ENCODE results near the gene MPIG6B. TPM values are rescaled to one million over a fixed set of nuclear protein-coding genes. Genes with fewer than 3 reads are reported as not detected.

The MPIG6B gene
- polyA plus RNA-seq, 3 donors: 0.09 to 0.75 (median 0.68) TPM

- Histone ChIP-seq H3K9ac (ENCODE audit: insufficient read depth, low read length, poor library complexity, severe bottlenecking) (peak overlapping the region; percentile 82), H3K36me3 (replicated peaks in 1 of 2; ENCODE audit: control insufficient read depth in 1 of 2, insufficient read depth in 2 of 2, low read length in 2 of 2) (peaks cover 19 to 39% of the 10 kb centered on the region in 2 donors), H3K79me2 (ENCODE audit: insufficient read depth, low read length) (peaks cover 51% of the 10 kb centered on the region), H4K20me1 (ENCODE audit: insufficient read depth, low read length) (peaks cover 31% of the 10 kb centered on the region), H2AFZ (ENCODE audit: insufficient read depth, low read depth, low read length, poor library complexity, severe bottlenecking) (peak overlapping the region; percentile 76), H3K4me1 (ENCODE audit: control insufficient read depth in 1 of 2, insufficient read depth in 2 of 2, low read length in 2 of 2) (peaks cover 20 to 26% of the 10 kb centered on the region in 2 donors), H3K27me3 (ENCODE audit: control insufficient read depth in 2 of 2, insufficient read depth in 2 of 2, low read length in 2 of 2) (no peaks in the 10 kb centered on the region), H3K9me3 (replicated peaks in 1 of 2; ENCODE audit: control insufficient read depth in 1 of 2, insufficient read depth in 1 of 2, low read length in 2 of 2) (no peaks in the 10 kb centered on the region), H3K27ac (ENCODE audit: low read depth in 1 of 2, low read length in 2 of 2) (peak overlapping the region; percentile 94 to 96), H3K4me3 (replicated peaks in 1 of 3; ENCODE audit: low read depth in 2 of 3, low read length in 3 of 3) (peak overlapping the region; percentile 92 to 98 (median 97)), H3K4me2 (replicated peaks; ENCODE audit: extremely low read depth, low read length, poor library complexity, severe bottlenecking) (peak overlapping the region; percentile 85)
- Mint-ChIP-seq H3K4me3 (peak overlapping the region; percentile 98 to 100), H3K9me3 (no peaks in the 10 kb centered on the region), H3K27ac (peak overlapping the region; percentile 99 to 100 (median 99)), H3K27me3 (ENCODE audit: low read depth in 3 of 3) (peaks cover 0 to 1% (median 0%) of the 10 kb centered on the region in 3 donors), H3K4me1 (peaks cover 27% of the 10 kb centered on the region), H3K36me3 (peaks cover 21 to 37% of the 10 kb centered on the region in 2 donors)
- intact Hi-C loops (cut with micrococcal nuclease): loop anchor here in 1 of 2 donors (2.0 to 5.0 kb wide), 2 partner anchors 24 to 35 kb away; partner anchors contain the start of genes CSNK2B and LY6G5B
- TF ChIP-seq CTCF (IDR thresholded peaks at IDR 0.05): no peak
- peak in 1 of 3 donors; percentile 27 for DNase-seq
- WGBS (ENCODE audit: insufficient coverage): 0% methylated on average over 5 of the region's 10 CpGs
Observed at GRCh38 chr6:31702405-31702818, 20.8 kb upstream of the MPIG6B start.

GRCh38 chr6:31702819-31703716 is 20.1 kb upstream of the MPIG6B start, which contains the start of gene ABHD16A:
TSS of gene ABHD16A (minus strand) at chr6:31703324. CDS start at chr6:31703281, 43 bp downstream.
- Histone ChIP-seq H3K9ac (ENCODE audit: insufficient read depth, low read length, poor library complexity, severe bottlenecking) (peak within 1 kb of the TSS; percentile 82), H3K4me2 (replicated peaks; ENCODE audit: extremely low read depth, low read length, poor library complexity, severe bottlenecking) (peak within 1 kb of the TSS; percentile 85), H4K20me1 (ENCODE audit: insufficient read depth, low read length) (peaks cover 24% of the 10 kb centered on the region), H2AFZ (ENCODE audit: insufficient read depth, low read depth, low read length, poor library complexity, severe bottlenecking) (peak within 1 kb of the TSS; percentile 76), H3K27me3 (ENCODE audit: control insufficient read depth in 2 of 2, insufficient read depth in 2 of 2, low read length in 2 of 2) (no peaks in the 10 kb centered on the region), H3K27ac (ENCODE audit: low read depth in 1 of 2, low read length in 2 of 2) (peak within 1 kb of the TSS; percentile 94 to 96), H3K79me2 (ENCODE audit: insufficient read depth, low read length) (peaks cover 45% of the 10 kb centered on the region), H3K36me3 (replicated peaks in 1 of 2; ENCODE audit: control insufficient read depth in 1 of 2, insufficient read depth in 2 of 2, low read length in 2 of 2) (peaks cover 16 to 32% of the 10 kb centered on the region in 2 donors), H3K4me3 (replicated peaks in 1 of 3; ENCODE audit: low read depth in 2 of 3, low read length in 3 of 3) (peak within 1 kb of the TSS; percentile 92 to 98 (median 97)), H3K9me3 (replicated peaks in 1 of 2; ENCODE audit: control insufficient read depth in 1 of 2, insufficient read depth in 1 of 2, low read length in 2 of 2) (no peaks in the 10 kb centered on the region), H3K4me1 (ENCODE audit: control insufficient read depth in 1 of 2, insufficient read depth in 2 of 2, low read length in 2 of 2) (peaks cover 20 to 26% of the 10 kb centered on the region in 2 donors)
- Mint-ChIP-seq H3K27ac (peak within 1 kb of the TSS; percentile 99 to 100 (median 99)), H3K4me1 (peaks cover 23% of the 10 kb centered on the region), H3K9me3 (no peaks in the 10 kb centered on the region), H3K36me3 (peaks cover 16 to 31% of the 10 kb centered on the region in 2 donors), H3K4me3 (peak within 1 kb of the TSS; percentile 98 to 100), H3K27me3 (ENCODE audit: low read depth in 3 of 3) (peaks cover 0 to 1% (median 0%) of the 10 kb centered on the region in 3 donors)
- intact Hi-C loops (cut with micrococcal nuclease): loop anchor here in 1 of 2 donors (2.0 to 5.0 kb wide), 2 partner anchors 24 to 36 kb away; partner anchors contain the start of genes CSNK2B and LY6G5B
- TF ChIP-seq CTCF (IDR thresholded peaks at IDR 0.05): no peak
- WGBS (ENCODE audit: insufficient coverage): under 1% methylated on average over 53 of the region's 54 CpGs
- DNase-seq: peak; percentile 96 to 97 (median 96)
